ENCODE data around the gene SUSD6.

Gene SUSD6

GRCh38 chr14:69669375-69669774, 58.0 kb downstream of the SUSD6 start:
- Histone ChIP-seq H3K4me1 (ENCODE audit: control insufficient read depth, insufficient read depth, low read depth, low read length) (peaks cover 11% of the 10 kb centered on the region), H3K9me3 (ENCODE audit: control insufficient read depth, low read length) (no peaks in the 10 kb centered on the region), H2AK5ac (ENCODE audit: low read length, severe bottlenecking) (no peak overlapping the region), H3K14ac (ENCODE audit: low read length in 2 of 2) (no peak overlapping the region), H2BK15ac (ENCODE audit: low read depth, poor library complexity, severe bottlenecking) (no peak overlapping the region), H3K4ac (ENCODE audit: low read depth in 1 of 2, low read length in 2 of 2) (no peak overlapping the region), H2AFZ (ENCODE audit: low read depth, low read length) (no peak overlapping the region), H3K23ac (ENCODE audit: low read length in 2 of 2) (no peak overlapping the region), H3K27ac (ENCODE audit: low read length, poor library complexity, severe bottlenecking) (no peak overlapping the region), H2BK12ac (ENCODE audit: low read length in 2 of 2) (no peak overlapping the region), H4K91ac (ENCODE audit: low read length) (no peak overlapping the region), H2BK5ac (ENCODE audit: low read depth, low read length, poor library complexity, severe bottlenecking) (no peak overlapping the region), H3K18ac (ENCODE audit: low read depth in 1 of 2, low read length in 2 of 2) (no peak overlapping the region), H4K8ac (ENCODE audit: low read length) (no peak overlapping the region), H3K36me3 (ENCODE audit: control insufficient read depth in 1 of 2, insufficient read depth in 2 of 2, low read depth in 1 of 2, low read length in 2 of 2) (no peaks in the 10 kb centered on the region), H2BK120ac (ENCODE audit: low read depth, low read length) (no peak overlapping the region), H3K79me1 (replicated peaks; ENCODE audit: low read length, poor library complexity, severe bottlenecking) (peaks cover 40% of the 10 kb centered on the region), H3K27me3 (ENCODE audit: control insufficient read depth in 1 of 2, insufficient read depth in 1 of 2, low read length in 2 of 2) (no peaks in the 10 kb centered on the region), H3K4me2 (ENCODE audit: low read length, poor library complexity, severe bottlenecking) (no peak overlapping the region), H3K9ac (ENCODE audit: low read length) (no peak overlapping the region), H3K4me3 (ENCODE audit: insufficient read depth in 1 of 2, low read depth in 1 of 2, low read length in 2 of 2) (no peak overlapping the region)
- WGBS: 98% methylated on average over 2 of the region's 2 CpGs
- DNase-seq: no peak

DNA sequence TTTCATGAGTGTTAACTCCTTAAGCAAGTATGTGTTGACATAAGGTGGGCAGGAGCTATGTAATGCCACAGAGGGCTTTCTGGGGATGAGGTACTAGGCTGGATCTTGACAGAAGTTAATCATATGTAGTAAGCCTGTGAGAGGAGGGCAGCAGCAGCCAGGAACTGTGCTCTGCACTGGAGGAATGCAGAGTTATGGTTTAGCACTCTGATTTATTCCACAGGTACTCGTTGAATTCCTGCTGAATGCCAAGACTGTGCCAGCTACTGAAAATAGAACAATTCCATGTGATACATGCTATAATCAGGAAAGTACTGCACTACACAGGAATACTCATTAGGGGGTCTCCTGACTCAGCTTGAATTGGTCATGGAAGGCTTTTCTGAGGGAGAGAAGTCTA, 58.7 kb downstream of the SUSD6 start:
- H3K9me3 ChIP-seq (ENCODE audit: control insufficient read depth, low read length): no peaks in the 10 kb centered on the region
- H3K4me3 ChIP-seq (ENCODE audit: insufficient read depth in 1 of 2, low read depth in 1 of 2, low read length in 2 of 2): no peak overlapping the region
- peaks cover 11% of the 10 kb centered on the region for H3K4me1 ChIP-seq (ENCODE audit: control insufficient read depth, insufficient read depth, low read depth, low read length)
- peaks cover 39% of the 10 kb centered on the region for H3K79me1 ChIP-seq (replicated peaks; ENCODE audit: low read length, poor library complexity, severe bottlenecking)
- no peak overlapping the region for H3K14ac ChIP-seq (ENCODE audit: low read length in 2 of 2)
- H2AFZ ChIP-seq (ENCODE audit: low read depth, low read length): no peak overlapping the region
- no CpG with 5 or more reads among the region's 1 CpG for WGBS
- no peak overlapping the region for H2BK5ac ChIP-seq (ENCODE audit: low read depth, low read length, poor library complexity, severe bottlenecking)
- H2AK5ac ChIP-seq (ENCODE audit: low read length, severe bottlenecking): no peak overlapping the region
- no peaks in the 10 kb centered on the region for H3K27me3 ChIP-seq (ENCODE audit: control insufficient read depth in 1 of 2, insufficient read depth in 1 of 2, low read length in 2 of 2)
- H3K27ac ChIP-seq (ENCODE audit: low read length, poor library complexity, severe bottlenecking): no peak overlapping the region
- H4K8ac ChIP-seq (ENCODE audit: low read length): no peak overlapping the region
- no peak overlapping the region for H3K4me2 ChIP-seq (ENCODE audit: low read length, poor library complexity, severe bottlenecking)
- no peak overlapping the region for H3K9ac ChIP-seq (ENCODE audit: low read length)
- H3K36me3 ChIP-seq (ENCODE audit: control insufficient read depth in 1 of 2, insufficient read depth in 2 of 2, low read depth in 1 of 2, low read length in 2 of 2): no peaks in the 10 kb centered on the region
- H3K18ac ChIP-seq (ENCODE audit: low read depth in 1 of 2, low read length in 2 of 2): no peak overlapping the region
- no peak for DNase-seq
- no peak overlapping the region for H2BK12ac ChIP-seq (ENCODE audit: low read length in 2 of 2)
- H2BK120ac ChIP-seq (ENCODE audit: low read depth, low read length): no peak overlapping the region
- no peak overlapping the region for H4K91ac ChIP-seq (ENCODE audit: low read length)
- no peak overlapping the region for H3K4ac ChIP-seq (ENCODE audit: low read depth in 1 of 2, low read length in 2 of 2)
- H2BK15ac ChIP-seq (ENCODE audit: low read depth, poor library complexity, severe bottlenecking): no peak overlapping the region
- H3K23ac ChIP-seq (ENCODE audit: low read length in 2 of 2): no peak overlapping the region

DNA sequence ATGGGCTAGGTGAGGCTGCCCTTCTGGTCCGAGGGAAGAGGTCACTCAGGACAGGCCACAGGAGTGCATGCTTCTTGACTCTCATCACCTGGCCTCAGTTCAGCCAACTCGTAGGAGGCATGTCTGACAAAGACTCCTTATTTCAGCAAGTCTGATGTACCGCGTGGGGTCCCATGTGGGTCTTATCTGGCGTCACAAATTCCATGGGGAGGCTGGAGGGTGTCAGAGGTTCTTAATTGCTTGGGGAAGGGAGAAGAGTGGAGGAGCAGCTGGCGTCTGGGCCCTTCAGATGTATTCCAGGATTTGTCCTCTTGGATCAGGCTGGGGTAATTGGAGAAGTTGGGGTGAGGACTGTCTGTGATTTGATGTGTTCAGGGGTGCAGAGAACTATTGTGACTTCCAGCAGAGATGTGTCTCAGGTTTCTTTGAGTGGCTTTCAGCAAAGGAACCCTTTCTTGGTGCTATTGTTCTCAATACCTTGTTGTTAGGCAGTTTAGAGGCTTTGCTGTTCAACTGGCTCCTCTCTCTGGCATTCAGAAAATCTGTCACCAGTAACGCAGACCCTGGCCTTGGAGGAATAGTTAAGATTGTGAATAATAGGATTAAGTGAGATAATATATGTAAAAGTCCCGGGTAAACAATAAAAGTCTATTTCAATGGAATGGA, 60.1 kb downstream of the SUSD6 start:
- H2BK5ac ChIP-seq (ENCODE audit: low read depth, low read length, poor library complexity, severe bottlenecking): no peak overlapping the region
- H3K36me3 ChIP-seq (ENCODE audit: control insufficient read depth in 1 of 2, insufficient read depth in 2 of 2, low read depth in 1 of 2, low read length in 2 of 2): no peaks in the 10 kb centered on the region
- H2AFZ ChIP-seq (ENCODE audit: low read depth, low read length): no peak overlapping the region
- DNase-seq: no peak
- no peak overlapping the region for H2BK12ac ChIP-seq (ENCODE audit: low read length in 2 of 2)
- H3K79me1 ChIP-seq (replicated peaks; ENCODE audit: low read length, poor library complexity, severe bottlenecking): peaks cover 43% of the 10 kb centered on the region
- H3K27me3 ChIP-seq (ENCODE audit: control insufficient read depth in 1 of 2, insufficient read depth in 1 of 2, low read length in 2 of 2): no peaks in the 10 kb centered on the region
- H3K4me3 ChIP-seq (ENCODE audit: insufficient read depth in 1 of 2, low read depth in 1 of 2, low read length in 2 of 2): no peak overlapping the region
- no peak overlapping the region for H4K91ac ChIP-seq (ENCODE audit: low read length)
- H4K8ac ChIP-seq (ENCODE audit: low read length): no peak overlapping the region
- H3K23ac ChIP-seq (ENCODE audit: low read length in 2 of 2): no peak overlapping the region
- H2BK15ac ChIP-seq (ENCODE audit: low read depth, poor library complexity, severe bottlenecking): no peak overlapping the region
- H2AK5ac ChIP-seq (ENCODE audit: low read length, severe bottlenecking): no peak overlapping the region
- no peak overlapping the region for H2BK120ac ChIP-seq (ENCODE audit: low read depth, low read length)
- H3K9ac ChIP-seq (ENCODE audit: low read length): no peak overlapping the region
- no peak overlapping the region for H3K27ac ChIP-seq (ENCODE audit: low read length, poor library complexity, severe bottlenecking)
- no peak overlapping the region for H3K4me2 ChIP-seq (ENCODE audit: low read length, poor library complexity, severe bottlenecking)
- H3K9me3 ChIP-seq (ENCODE audit: control insufficient read depth, low read length): no peaks in the 10 kb centered on the region
- 87% methylated on average over 7 of the region's 8 CpGs for WGBS
- no peak overlapping the region for H3K18ac ChIP-seq (ENCODE audit: low read depth in 1 of 2, low read length in 2 of 2)
- H3K4me1 ChIP-seq (ENCODE audit: control insufficient read depth, insufficient read depth, low read depth, low read length): peaks cover 11% of the 10 kb centered on the region
- H3K4ac ChIP-seq (ENCODE audit: low read depth in 1 of 2, low read length in 2 of 2): no peak overlapping the region
- H3K14ac ChIP-seq (ENCODE audit: low read length in 2 of 2): no peak overlapping the region

- peaks cover 7% of the 10 kb centered on the region for H3K4me1 ChIP-seq (ENCODE audit: control insufficient read depth, insufficient read depth, low read depth, low read length)
- no peak overlapping the region for H3K4me2 ChIP-seq (ENCODE audit: low read length, poor library complexity, severe bottlenecking)
- H3K4ac ChIP-seq (ENCODE audit: low read depth in 1 of 2, low read length in 2 of 2): no peak overlapping the region
- H4K8ac ChIP-seq (ENCODE audit: low read length): no peak overlapping the region
- no peak overlapping the region for H2BK120ac ChIP-seq (ENCODE audit: low read depth, low read length)
- H2BK12ac ChIP-seq (ENCODE audit: low read length in 2 of 2): no peak overlapping the region
- H3K9ac ChIP-seq (ENCODE audit: low read length): no peak overlapping the region
- 96% methylated on average over 1 of the region's 1 CpG for WGBS
- H3K14ac ChIP-seq (ENCODE audit: low read length in 2 of 2): no peak overlapping the region
- no peak overlapping the region for H2AK5ac ChIP-seq (ENCODE audit: low read length, severe bottlenecking)
- peaks cover 45% of the 10 kb centered on the region for H3K79me1 ChIP-seq (replicated peaks; ENCODE audit: low read length, poor library complexity, severe bottlenecking)
- H3K23ac ChIP-seq (ENCODE audit: low read length in 2 of 2): no peak overlapping the region
- no peak for DNase-seq
- H3K27ac ChIP-seq (ENCODE audit: low read length, poor library complexity, severe bottlenecking): no peak overlapping the region
- H2AFZ ChIP-seq (ENCODE audit: low read depth, low read length): no peak overlapping the region
- no peaks in the 10 kb centered on the region for H3K9me3 ChIP-seq (ENCODE audit: control insufficient read depth, low read length)
- H3K4me3 ChIP-seq (ENCODE audit: insufficient read depth in 1 of 2, low read depth in 1 of 2, low read length in 2 of 2): no peak overlapping the region
- no peak overlapping the region for H3K18ac ChIP-seq (ENCODE audit: low read depth in 1 of 2, low read length in 2 of 2)
- H2BK15ac ChIP-seq (ENCODE audit: low read depth, poor library complexity, severe bottlenecking): no peak overlapping the region
- H3K36me3 ChIP-seq (ENCODE audit: control insufficient read depth in 1 of 2, insufficient read depth in 2 of 2, low read depth in 1 of 2, low read length in 2 of 2): no peaks in the 10 kb centered on the region
- no peaks in the 10 kb centered on the region for H3K27me3 ChIP-seq (ENCODE audit: control insufficient read depth in 1 of 2, insufficient read depth in 1 of 2, low read length in 2 of 2)
- no peak overlapping the region for H2BK5ac ChIP-seq (ENCODE audit: low read depth, low read length, poor library complexity, severe bottlenecking)
- no peak overlapping the region for H4K91ac ChIP-seq (ENCODE audit: low read length)
Measured at GRCh38 chr14:69672356-69672755, 61.0 kb downstream of the SUSD6 start.

Measured in mesenchymal stem cell (in vitro differentiated cells and primary cell).